ENCODE measurements around the gene SLIT3.
A peak's percentile ranks its signal among the peaks of the same experiment; 100 is the strongest.

The SLIT3 gene

GRCh38 chr5:168878135-168878745, 422.7 kb downstream of the SLIT3 start:
- FAIRE-seq, result no peak

- FAIRE-seq, result no peak
These were observed 423.6 kb downstream of the SLIT3 start for GRCh38 chr5:168877132-168877892.

DNA sequence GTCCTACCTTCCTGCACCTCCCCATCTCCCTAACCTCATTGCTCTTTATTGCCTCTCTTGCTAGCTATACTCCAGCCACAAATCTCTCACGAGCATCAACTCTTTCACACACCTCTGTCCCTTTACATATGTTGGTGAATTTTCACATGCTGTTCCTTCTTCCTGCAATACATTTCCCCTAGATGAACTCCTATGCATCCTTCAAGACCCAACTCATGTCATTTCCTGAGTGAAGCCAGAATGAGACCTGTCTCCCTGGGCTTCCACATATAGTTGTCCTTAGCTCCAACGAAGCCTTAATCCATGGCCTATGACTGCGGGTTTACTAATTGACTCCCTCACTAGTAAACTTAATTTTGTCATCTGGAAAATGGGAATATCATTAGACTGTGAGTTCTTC, 424.5 kb downstream of the SLIT3 start:
- no peak for FAIRE-seq

DNA sequence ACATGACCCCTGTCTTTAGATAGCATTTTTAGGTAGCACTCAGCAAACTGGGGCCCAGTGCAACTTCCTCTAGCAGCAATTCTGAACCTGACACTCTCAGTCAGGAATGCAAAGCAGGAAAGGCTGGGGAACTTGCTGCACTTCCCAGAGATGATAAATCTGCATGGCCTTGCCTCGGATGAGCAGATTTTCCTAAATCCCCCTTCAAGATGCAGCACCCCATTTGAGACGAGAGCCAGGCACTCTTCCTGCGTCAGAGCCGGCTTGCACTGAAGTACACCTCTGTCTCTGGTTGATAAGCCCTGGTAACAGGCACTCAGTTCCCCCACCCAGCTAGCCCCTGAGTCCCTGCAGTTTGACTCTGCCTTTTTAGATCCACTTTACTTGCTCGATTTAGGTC, 425.1 kb downstream of the SLIT3 start:
- FAIRE-seq, result no peak

DNA sequence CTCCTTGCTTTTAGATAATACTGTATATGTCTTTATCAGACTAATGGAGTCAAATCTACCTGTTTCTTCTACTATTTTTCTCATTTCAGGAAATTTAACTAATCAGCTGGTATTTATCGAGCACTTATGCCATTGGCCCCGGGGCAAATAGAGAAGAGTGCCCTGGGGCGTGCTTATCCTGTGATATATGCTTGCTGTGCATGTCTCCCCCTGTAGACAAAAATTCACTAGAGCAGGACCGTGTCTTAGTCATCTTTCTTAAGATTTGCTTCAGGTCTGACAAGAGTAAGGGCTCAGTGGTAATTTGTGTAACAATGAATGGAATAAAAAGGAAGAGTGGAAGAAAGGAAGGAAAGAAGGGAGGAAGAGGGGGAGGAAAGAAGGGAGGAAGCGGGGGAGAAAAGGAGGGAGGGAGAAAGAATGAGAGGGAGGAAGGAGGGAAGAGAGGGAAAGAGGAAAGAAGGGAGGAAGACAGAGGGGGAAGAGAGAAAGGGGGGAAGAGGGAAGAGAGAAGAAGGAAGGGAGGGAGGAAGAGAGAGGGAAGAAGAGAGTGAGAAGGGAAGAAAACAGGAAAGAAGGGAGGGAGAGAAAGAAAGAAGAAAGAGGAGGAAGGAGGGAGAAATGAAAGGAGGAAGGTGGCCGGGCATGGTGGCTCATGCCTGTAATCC, 426.1 kb downstream of the SLIT3 start:
- FAIRE-seq, result no peak

DNA sequence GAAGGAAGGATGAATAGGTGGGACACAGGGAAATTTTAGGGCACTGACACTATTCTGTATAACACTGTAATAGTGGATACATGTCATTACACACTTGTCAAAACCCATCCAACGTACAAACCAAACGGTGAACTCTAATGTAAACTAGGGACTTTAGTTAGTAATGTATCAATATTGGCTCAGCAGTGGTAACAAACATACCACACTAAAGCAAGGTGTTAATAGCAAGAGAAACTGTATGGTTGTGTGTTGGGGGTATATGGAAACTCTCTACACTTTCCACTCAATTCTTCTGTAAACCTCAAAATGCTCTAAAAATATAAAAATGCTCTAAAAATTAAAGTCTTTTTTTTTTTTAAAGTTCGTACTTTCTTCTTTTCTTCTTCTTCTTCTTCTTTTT, 428.7 kb downstream of the SLIT3 start:
- FAIRE-seq, result no peak

GRCh38 chr5:168870910-168871309, 430.0 kb downstream of the SLIT3 start:
- FAIRE-seq, result no peak

DNA sequence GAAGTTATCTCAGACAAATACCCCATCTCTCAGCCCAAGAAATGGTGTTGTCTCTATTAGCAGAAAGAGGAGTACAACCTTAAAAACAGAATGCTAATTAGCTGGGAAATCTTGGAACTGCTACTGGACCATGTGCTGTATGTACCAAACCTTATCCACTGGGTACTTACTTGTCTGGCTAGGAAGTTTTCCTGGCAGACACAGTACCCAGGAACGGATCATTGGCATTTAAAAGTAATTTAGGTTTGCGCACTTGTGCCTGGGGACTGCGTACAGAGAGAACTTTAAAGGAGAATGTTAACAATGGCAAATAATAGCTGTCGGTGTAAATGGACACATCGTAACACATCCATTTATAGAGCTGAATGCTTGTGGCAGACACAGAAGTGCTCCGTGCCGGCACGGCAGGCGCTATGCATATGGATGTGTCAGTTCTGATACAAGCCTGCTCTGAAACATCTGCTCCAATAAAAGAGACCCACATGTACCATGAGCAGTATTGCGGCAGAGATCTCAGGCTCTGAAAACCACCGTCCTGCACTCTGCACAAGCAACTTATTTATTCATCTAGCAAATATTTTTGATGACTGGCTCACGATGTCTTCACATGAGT, 431.2 kb downstream of the SLIT3 start:
- no peak for FAIRE-seq

DNA sequence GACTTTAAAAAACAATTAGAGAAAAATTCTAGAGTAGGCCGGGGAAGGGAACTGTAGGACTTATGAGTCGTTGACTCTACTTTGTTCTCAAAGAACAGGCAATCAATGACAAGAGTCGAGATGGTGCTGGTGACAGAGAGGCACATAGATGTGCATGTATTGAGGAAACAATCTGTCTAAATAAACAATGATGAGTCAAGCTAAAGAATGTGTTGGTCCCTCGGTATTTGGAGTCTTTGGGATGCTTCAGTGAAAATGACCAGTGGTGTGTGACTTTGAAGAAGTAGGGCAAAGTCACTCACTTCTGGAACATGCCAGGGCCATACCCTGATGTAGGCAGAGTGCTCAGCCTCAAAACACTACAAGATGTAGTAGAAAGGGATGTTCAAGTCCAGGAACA, 433.7 kb downstream of the SLIT3 start:
- no peak for FAIRE-seq

- FAIRE-seq, result no peak
These were observed 435.0 kb downstream of the SLIT3 start for GRCh38 chr5:168865968-168866367.

- no peak for FAIRE-seq
These were observed 437.9 kb downstream of the SLIT3 start for GRCh38 chr5:168863021-168863420.

DNA sequence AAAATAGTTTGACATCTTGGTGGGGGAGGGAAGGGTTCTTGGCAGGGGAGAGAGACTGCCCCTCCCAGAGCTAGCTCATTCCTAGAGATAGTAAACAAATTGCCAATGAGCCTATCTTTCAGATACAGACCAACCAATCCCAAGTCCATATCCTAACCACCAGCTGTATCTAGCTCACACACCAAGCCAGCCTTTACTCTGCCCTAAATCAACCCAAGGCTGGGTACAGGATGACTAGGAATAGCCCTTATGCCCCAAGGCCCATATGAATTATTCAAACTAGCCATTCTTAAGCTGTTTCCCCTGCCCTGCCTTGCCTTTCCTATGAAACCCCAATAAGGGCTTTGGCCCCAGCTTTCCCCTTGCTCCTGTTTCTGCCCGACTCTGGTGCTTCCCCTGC, 440.4 kb downstream of the SLIT3 start:
- no peak for FAIRE-seq

DNA sequence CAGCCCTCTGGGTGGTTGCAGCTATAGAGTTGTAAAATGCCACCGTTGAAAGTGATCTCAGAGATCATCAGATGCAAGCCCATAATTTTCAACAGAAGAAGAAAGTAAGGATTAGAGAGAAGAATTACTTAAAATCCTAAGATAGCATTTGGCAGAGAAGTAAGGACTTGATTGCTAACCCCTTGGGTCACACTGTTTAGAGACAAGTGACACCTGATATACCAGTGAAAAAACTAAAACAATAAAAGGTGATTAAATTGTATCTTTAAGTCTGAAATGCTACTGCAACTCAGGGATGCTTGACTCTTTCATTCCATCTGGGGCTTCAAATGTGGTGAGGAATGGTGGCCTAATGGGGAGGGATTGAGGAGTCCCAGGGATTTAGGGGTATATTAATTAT, 440.9 kb downstream of the SLIT3 start:
- no peak for FAIRE-seq

GRCh38 chr5:168859471-168859870, 441.5 kb downstream of the SLIT3 start:
- no peak for FAIRE-seq

DNA sequence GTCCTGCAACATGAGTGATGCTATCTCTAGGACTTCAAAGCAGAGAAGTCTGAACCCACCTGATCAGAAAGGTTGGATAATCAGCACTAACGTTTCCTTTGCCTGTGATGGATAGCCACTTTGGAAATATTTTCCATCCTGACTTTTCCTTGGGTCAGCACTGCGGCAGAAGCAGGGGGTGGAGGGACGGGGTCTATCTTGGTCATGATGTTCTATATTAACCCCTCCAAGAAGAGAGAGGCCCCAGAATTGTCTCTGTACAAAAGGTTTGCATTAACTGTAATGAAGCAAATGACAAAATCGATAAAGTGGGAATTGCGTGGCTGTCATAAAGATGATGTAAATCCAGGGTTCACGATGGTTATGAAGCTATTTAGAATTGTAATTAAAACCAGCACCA, 441.9 kb downstream of the SLIT3 start:
- no peak for FAIRE-seq

DNA sequence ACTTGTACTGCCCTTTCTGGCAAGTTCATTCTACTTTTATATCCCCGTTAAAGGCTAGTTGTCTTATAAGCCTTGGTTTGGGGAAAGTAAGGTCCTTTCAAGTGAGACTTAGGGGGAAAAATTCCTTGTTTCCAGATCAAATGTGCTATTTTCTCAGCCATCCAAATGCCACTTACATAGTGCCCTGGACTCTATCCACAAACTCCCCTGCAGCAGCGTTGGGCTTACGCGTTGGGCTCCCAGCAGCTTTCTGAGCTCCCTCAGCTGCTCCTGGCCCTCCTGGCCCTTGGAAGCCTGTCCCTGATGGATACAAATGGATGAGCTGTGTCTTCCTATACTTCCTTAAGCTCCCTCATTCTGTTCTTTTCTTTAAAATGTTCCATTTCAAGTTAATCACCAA, 442.6 kb downstream of the SLIT3 start:
- FAIRE-seq, result no peak

DNA sequence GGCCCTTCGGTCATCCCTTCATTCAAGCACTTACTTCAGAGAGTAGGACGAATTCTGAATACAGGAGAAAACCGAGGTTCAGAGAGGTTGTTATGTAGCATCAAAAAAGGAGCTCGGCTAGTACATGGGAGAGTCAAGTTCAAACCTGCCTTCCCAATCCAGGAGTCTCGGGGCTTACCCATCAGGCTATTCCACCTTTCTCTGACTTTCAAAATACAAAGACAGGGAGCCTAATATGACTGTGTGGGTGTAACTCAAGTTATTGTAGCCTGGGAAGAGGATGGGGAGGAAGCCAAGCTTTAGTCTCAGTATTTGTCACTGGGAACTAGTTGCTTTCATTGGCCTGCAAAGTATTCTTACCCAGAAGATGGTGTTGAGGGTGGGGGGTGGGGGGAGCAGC, 447.0 kb downstream of the SLIT3 start:
- no peak for FAIRE-seq

DNA sequence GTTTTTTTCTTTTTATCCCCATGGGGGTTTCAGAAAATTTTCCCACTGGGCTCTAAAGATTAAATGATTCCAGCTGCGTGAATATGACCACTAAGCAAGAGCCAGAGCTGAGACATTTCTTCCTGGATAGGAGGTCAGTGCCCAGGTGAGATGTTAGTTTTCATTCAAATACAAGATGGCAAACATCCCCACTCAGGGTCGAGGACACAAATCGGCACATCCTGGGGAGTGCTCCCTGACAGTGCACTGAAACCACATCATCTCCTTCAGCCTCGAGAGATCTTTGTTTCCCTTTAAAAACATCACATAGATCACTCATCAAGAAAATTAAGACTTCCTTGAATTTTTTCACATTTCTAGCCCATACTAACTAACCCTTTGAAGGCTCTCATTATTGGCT, 448.6 kb downstream of the SLIT3 start:
- no peak for FAIRE-seq

DNA sequence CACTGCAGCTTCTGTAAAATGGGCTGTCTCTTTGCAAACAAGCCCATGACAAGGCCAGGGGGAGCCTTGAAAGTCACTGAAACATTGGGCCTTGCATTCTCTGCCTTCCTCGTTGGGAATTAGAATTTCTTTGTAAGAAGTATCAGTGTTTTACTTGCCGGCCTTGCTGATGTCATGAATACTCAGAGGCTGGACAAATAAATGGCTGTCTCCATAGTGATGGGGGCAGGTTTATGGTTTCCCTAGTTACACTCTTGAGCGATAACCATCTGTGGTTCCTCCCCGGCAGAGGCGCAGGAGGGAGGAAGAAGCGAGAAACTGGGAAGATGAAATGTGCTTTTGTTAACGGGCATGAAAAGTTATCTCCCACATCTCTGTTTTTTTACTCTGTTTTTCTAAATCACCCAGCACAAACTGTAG, 449.0 kb downstream of the SLIT3 start:
- peak; percentile 98 for FAIRE-seq

DNA sequence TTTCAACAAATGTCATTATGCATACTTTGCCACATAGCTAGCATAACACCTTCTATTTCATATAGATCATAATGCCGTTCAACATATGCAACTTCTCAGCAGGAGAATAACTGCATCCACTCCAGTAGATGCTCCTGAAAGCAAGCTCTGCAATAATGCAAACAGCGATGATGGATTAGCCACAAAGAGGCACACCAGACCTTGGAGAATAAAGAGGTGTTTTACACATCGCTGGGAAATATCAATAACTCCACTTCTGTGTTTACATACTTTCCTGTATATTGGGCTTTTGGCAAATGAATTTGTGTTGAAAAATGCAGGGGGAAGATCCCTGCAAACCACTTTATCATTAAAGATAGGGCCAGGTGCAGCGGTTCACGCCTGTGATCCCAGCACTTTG, 450.3 kb downstream of the SLIT3 start:
- no peak for FAIRE-seq

- no peak for FAIRE-seq
These were observed 452.4 kb downstream of the SLIT3 start for GRCh38 chr5:168848569-168848968.

DNA sequence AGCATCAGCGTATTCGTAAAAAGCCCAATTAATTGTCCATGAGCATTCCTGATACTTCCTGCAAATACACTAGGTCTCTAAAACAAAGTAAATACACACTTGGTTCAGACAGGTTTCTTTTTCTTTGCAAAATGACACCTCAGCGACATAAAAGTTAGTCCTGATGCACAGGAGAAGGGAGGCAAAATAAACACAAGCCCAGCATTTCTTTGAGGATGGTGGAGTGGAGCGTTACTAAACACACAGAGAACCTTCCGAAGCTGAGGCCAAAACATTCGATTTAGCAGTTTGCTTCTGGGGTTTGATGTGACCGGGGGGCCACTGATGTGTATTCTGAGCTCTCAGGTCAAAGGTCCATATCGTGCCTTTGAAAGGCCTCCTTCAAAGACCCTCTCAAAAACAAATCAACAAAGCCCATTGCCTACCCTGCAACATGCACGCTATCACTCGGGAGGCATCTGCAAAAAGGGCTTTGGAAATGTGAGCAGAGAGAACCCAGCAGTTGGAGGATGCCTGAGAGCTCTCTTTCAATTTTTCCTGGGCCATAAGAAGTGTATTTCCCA, 453.3 kb downstream of the SLIT3 start:
- FAIRE-seq, result no peak

DNA sequence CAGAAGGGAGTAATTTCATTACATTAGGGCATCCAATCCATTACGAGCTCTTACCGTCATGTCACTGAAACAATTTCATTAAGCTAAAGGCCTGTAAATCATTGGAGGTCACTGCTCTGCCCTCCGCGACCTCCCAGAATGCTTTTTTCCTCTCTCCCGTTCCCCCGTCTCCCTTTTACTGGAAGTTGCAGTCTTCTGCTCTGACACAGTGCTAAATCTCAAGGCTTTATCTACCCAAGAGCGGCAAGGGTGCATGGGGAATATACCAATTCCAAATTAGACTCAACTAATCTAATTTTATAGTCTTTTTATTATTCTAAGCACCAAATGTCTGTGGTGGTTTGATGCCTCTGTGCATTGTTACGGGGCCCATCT, 456.0 kb downstream of the SLIT3 start:
- FAIRE-seq, result no peak
